Activated CD4-positive, alpha-beta T cell treated with anti-CD3 and anti-CD28 coated beads, Interleukin-2, amount 50 U/mL, for 48 hours (primary cell): ENCODE results near the gene HADHB.

Source experiments
- DNase-seq, 2 experiments: peaks; one replicate each; pipeline ENCODE4 v3.0.0-alpha.2; 2020

The HADHB gene

GRCh38 chr2:26244309-26245230, at the start of gene HADHB, which contains the start of gene HADHA:
TSS of gene HADHB (plus strand) at chr2:26244939. CDS start at chr2:26254255, 9,316 bp downstream.
TSS of gene HADHA (minus strand) at chr2:26244632. CDS start at chr2:26244596, 36 bp downstream.
- DNase-seq = peak; percentile 88 to 89

GRCh38 chr2:26195040-26195984, 49.4 kb upstream of the HADHB start:
- no peak for DNase-seq

GRCh38 chr2:26196683-26197418, 47.9 kb upstream of the HADHB start:
- no peak for DNase-seq

GRCh38 chr2:26197516-26197915, 47.2 kb upstream of the HADHB start:
- no peak for DNase-seq

GRCh38 chr2:26202981-26203490, 41.7 kb upstream of the HADHB start:
- DNase-seq = no peak

- DNase-seq = no peak
Observed at GRCh38 chr2:26203906-26204305, 40.8 kb upstream of the HADHB start.

- no peak for DNase-seq
Observed at GRCh38 chr2:26212011-26212410, 32.7 kb upstream of the HADHB start.

GRCh38 chr2:26214759-26215158, 30.0 kb upstream of the HADHB start:
- no peak for DNase-seq

GRCh38 chr2:26215833-26216232, 28.9 kb upstream of the HADHB start:
- no peak for DNase-seq

GRCh38 chr2:26216587-26216986, 28.2 kb upstream of the HADHB start:
- DNase-seq = no peak

GRCh38 chr2:26217720-26218119, 27.0 kb upstream of the HADHB start:
- DNase-seq = no peak

- no peak for DNase-seq
Observed at GRCh38 chr2:26223018-26223417, 21.7 kb upstream of the HADHB start.

- DNase-seq = no peak
Observed at GRCh38 chr2:26224095-26224494, 20.6 kb upstream of the HADHB start.

GRCh38 chr2:26229595-26229994, 15.1 kb upstream of the HADHB start:
- DNase-seq = no peak

- no peak for DNase-seq
Observed at GRCh38 chr2:26230806-26231205, 13.9 kb upstream of the HADHB start.

- DNase-seq = no peak
Observed at GRCh38 chr2:26235089-26235488, 9.7 kb upstream of the HADHB start.

- DNase-seq = no peak
Observed at GRCh38 chr2:26237868-26238267, 6.9 kb upstream of the HADHB start.

- DNase-seq = no peak
Observed at GRCh38 chr2:26238311-26238958, 6.3 kb upstream of the HADHB start.

GRCh38 chr2:26241928-26242436, 2.8 kb upstream of the HADHB start:
- DNase-seq = no peak

- DNase-seq = peak in 1 of 2 experiments; percentile 37
Observed at GRCh38 chr2:26243470-26244308, 1.1 kb upstream of the HADHB start.
